ENCODE data around the gene DGCR8. TPM values are rescaled to one million over a fixed set of nuclear protein-coding genes. Genes with fewer than 3 reads are reported as not detected.

Gene DGCR8
- total RNA-seq, 4 donors from 2014 or later = 9.8 to 27.9 (median 14.7) TPM

DNA sequence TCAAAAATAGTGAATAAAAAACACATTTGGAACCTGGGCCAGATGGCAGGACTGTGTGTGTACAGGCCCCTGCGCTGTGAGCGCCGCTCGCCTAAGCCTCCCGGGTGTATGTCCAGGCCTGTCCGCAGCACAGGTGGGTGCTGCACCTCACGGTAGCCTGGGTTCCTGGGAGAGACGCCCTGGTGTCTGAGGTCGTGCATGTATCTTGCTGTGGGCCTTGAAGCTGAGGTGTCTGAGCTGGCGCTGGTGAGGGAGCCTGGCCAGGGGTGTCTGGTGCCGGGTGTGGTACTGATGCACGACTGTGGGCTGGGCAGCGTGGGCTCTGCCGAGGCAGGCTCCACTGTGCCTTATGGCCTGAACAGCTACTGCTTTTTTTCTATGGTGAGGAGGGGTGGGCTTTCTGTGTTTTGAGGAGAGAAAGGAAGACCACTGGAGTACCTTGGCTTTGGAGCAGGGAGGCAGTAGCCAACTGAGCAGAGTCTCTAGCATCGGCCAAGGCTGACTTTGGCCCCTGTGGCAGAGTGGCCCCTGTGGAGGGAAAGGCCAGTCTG is 47.4 kb downstream of the DGCR8 start:
- TF ChIP-seq, protein P1, sequence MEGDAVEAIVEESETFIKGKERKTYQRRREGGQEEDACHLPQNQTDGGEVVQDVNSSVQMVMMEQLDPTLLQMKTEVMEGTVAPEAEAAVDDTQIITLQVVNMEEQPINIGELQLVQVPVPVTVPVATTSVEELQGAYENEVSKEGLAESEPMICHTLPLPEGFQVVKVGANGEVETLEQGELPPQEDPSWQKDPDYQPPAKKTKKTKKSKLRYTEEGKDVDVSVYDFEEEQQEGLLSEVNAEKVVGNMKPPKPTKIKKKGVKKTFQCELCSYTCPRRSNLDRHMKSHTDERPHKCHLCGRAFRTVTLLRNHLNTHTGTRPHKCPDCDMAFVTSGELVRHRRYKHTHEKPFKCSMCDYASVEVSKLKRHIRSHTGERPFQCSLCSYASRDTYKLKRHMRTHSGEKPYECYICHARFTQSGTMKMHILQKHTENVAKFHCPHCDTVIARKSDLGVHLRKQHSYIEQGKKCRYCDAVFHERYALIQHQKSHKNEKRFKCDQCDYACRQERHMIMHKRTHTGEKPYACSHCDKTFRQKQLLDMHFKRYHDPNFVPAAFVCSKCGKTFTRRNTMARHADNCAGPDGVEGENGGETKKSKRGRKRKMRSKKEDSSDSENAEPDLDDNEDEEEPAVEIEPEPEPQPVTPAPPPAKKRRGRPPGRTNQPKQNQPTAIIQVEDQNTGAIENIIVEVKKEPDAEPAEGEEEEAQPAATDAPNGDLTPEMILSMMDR (IDR thresholded peaks at IDR 0.05; ENCODE audit: low read depth) = no peak

DNA sequence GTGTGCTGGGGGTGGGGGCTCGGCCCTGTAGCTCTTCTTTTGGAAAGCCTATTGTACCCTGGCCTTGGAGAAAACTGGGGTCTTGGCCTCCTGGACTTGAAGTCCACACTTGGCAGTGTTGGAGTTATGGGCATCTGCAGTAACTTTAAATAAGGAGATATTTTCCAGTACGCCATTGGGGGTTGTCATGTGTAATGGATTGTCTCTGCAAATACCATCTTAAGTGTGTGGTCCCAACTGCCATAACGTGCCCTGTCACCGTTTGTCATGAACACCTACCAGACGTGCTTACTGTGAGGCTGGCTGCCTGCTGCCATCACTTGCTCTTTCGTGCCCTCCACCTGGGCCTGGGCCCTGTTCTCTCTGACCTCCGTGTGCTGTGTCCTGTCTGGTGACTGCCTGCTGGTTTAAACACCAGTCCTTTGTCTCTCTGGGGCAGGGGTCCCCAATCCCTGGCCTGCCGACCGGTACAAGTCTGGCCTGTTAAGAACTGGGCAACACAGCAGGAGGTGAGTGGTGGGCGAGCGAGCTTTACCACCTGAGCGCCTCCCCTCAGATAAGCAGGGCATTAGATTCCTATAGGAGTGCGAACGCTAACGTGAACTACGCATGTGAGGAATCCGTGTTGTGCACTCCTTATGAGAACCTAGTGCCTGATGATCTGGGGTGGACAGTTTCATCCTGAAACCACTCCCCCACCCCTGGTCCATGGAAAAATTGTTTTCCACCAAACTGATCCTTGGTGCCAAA is 48.0 kb downstream of the DGCR8 start:
- TF ChIP-seq, protein P1 (IDR thresholded peaks at IDR 0.05; ENCODE audit: low read depth) = no peak

DNA sequence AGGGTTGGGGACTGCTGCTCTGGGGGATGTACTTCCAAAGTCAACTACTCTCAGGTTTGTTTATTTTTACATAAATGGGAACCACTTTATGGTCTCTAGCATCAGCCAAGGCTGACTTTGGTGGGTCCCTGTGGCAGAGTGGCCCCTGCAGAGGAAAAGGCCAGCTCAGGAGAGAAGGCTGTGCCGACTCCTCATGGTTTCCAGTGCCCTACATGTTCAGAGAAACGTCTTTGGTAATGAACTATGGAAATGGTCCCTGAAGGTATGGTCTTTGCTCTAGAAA is 48.5 kb downstream of the DGCR8 start:
- TF ChIP-seq, protein P1 (IDR thresholded peaks at IDR 0.05; ENCODE audit: low read depth) = no peak

DNA sequence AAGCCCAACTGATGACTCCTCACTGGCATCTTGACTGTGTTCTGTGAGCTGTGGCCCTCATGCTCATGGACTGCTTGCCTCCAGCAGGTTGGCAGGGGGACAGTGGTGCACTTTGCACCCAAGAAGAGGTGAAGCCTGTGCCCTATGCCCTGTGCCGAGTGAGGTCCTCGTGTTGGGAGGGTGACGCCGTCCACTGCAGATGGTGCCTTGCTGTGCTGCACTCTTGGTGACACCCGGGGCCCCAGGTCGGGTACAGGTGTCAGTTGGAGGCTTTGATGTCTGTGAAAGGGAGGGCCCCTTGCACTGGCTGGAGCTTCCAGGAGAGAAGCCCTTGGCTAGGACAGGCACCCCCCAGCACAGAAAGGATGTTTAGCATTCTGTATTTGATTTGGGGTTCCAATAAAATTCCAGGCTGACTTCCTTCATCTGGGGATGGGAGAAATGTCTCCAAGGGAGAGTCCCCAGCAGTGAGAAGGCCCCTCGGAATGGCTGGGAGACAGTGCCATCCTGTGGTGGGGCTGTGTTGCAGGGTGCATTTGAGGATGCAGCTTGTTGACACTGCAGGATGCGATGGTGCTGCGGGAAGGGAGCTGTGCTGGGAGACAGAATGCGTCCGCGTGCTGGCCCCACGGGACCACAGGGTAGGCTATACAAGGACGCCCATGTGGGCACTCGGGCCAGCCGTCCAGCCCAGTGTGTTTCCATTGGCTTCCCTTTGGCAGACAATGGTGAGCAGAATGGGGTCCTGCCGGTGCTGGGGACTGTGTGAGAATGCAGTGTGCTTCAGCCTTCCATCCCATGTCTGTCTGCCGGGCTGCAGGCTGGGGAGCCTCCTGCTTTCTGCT is 49.1 kb downstream of the DGCR8 start:
- TF ChIP-seq, protein P1 (IDR thresholded peaks at IDR 0.05; ENCODE audit: low read depth) = no peak

DNA sequence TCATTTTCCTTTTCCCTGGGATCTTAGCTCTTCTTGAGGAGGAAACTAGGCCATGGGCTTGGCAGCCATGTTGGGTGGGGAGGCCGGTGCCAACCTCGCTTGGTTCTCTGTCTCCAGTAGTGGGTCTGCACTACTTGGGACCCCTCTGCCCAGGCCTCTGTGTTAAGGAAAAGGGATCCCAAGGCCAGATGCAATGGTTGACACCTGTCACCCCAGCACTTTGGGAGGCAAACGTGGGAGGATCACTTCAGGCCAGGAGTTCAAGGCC is 49.6 kb downstream of the DGCR8 start:
- TF ChIP-seq, protein P1 (IDR thresholded peaks at IDR 0.05; ENCODE audit: low read depth) = no peak

DNA sequence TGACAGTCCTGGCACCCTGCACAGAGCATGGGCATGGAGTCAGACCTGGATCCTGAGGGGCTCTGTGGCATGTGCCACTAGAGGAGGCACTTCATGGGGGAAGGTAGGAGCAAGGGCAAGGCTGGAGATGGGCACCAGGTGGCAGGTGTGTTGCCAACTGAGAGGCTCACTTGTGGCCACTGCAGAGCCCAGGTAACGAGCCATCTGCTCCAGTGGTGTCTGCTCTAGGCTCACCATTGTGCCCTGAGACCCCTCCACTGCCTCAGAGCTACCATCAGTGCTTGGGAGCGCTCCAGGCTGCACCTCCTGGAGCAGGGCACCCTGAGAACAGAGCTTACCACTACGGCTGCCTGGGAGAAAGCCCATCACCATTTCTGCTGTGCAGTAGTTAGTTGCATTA is 50.3 kb downstream of the DGCR8 start:
- TF ChIP-seq, protein P1 (IDR thresholded peaks at IDR 0.05; ENCODE audit: low read depth) = no peak

All from subcutaneous adipose tissue (tissue), 4 donors.